Measurements from ENCODE around the gene ARSH.

Gene ARSH

DNA sequence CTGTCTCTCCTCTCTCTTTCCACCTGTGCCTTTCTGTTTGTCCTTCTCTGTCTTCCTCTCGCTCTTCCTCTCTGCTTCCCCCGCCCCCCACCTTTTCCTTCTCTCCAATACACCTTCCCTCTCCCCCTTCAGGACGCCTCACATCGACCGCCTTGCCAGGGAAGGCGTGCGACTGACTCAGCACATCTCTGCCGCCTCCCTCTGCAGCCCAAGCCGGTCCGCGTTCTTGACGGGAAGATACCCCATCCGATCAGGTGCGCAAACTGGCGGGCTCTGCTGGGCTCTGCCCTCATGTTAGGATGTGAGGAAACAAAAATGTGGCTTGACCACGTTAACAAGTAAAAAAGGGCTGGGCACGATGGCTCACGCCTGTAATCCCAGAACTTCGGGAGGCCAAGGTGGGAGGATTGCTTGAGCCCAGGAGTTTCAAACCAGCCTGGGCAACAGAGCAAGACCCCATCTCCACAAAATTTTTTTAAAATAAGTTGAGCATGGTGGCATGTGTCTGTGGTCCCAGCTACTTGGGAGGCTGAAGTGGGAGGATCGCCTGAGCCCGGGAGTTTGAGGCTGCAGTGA, 70.2 kb downstream of the ARSH start:
- TF ChIP-seq, protein P1, sequence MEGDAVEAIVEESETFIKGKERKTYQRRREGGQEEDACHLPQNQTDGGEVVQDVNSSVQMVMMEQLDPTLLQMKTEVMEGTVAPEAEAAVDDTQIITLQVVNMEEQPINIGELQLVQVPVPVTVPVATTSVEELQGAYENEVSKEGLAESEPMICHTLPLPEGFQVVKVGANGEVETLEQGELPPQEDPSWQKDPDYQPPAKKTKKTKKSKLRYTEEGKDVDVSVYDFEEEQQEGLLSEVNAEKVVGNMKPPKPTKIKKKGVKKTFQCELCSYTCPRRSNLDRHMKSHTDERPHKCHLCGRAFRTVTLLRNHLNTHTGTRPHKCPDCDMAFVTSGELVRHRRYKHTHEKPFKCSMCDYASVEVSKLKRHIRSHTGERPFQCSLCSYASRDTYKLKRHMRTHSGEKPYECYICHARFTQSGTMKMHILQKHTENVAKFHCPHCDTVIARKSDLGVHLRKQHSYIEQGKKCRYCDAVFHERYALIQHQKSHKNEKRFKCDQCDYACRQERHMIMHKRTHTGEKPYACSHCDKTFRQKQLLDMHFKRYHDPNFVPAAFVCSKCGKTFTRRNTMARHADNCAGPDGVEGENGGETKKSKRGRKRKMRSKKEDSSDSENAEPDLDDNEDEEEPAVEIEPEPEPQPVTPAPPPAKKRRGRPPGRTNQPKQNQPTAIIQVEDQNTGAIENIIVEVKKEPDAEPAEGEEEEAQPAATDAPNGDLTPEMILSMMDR (IDR thresholded peaks at IDR 0.05; ENCODE audit: low read depth, low read length) = no peak
- no peak overlapping the region for H3K27ac ChIP-seq
- DNase-seq = no peak
- no peak overlapping the region for H3K4me3 ChIP-seq (ENCODE audit: low read depth, low read length)
- H3K9me3 ChIP-seq (ENCODE audit: severe bottlenecking) = no peaks in the 10 kb centered on the region
- peaks cover 11% of the 10 kb centered on the region for H3K27me3 ChIP-seq (ENCODE audit: insufficient read depth, low read depth, severe bottlenecking)
- H3K36me3 ChIP-seq = no peaks in the 10 kb centered on the region
